OCI-LY3 (cell line): ENCODE results near the gene EXD3.

Source experiments
- CTCF ChIP-seq: fragments of 200-600, 300-600 bp; sonication (generic); IDR thresholded peaks from 2 replicates; pipeline ENCODE4 v1.5.1; 2014; ENCODE audit warnings: antibody characterized with exemption, low read length, low read depth
- EZH2phosphoT487 ChIP-seq: fragments of 200-600 bp; shearing (Covaris generic); IDR thresholded peaks from 2 replicates; pipeline ENCODE4 v1.6.1; 2018; ENCODE audit warnings: antibody characterized with exemption, mixed run types, low read depth

GRCh38 chr9:137366445-137366810 is 56.5 kb downstream of the EXD3 start:
- TF ChIP-seq CTCF = no peak
- TF ChIP-seq EZH2phosphoT487 = no peak
